Measurements from ENCODE around the gene PTPRG. TPM values are rescaled to one million over a fixed set of nuclear protein-coding genes. Genes with fewer than 3 reads are reported as not detected.

Gene PTPRG
- total RNA-seq, 1 donor from 2014 or later, result 77.2 TPM

DNA sequence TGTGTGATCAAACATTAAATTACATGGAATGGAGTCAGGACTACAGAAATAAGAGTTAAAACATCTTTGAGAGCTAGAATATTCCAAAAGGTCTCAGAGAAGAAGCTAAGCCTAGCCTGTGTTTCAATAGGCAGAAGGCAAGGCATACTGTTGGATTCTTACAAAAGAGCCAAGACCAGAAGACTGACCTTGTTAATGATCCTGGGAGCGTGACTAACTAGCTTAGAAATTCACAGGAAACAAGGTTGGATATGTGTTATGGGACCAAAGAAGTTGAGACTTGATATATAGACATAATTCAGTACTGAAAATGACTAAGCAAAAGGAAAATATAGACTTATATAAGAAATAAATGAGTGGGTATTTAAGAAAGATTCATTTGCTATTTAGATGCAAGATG lies 761.9 kb downstream of the PTPRG start:
- TF ChIP-seq, protein P1, sequence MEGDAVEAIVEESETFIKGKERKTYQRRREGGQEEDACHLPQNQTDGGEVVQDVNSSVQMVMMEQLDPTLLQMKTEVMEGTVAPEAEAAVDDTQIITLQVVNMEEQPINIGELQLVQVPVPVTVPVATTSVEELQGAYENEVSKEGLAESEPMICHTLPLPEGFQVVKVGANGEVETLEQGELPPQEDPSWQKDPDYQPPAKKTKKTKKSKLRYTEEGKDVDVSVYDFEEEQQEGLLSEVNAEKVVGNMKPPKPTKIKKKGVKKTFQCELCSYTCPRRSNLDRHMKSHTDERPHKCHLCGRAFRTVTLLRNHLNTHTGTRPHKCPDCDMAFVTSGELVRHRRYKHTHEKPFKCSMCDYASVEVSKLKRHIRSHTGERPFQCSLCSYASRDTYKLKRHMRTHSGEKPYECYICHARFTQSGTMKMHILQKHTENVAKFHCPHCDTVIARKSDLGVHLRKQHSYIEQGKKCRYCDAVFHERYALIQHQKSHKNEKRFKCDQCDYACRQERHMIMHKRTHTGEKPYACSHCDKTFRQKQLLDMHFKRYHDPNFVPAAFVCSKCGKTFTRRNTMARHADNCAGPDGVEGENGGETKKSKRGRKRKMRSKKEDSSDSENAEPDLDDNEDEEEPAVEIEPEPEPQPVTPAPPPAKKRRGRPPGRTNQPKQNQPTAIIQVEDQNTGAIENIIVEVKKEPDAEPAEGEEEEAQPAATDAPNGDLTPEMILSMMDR (conservative IDR thresholded peaks at IDR 0.05), result no peak
- Mint-ChIP-seq H3K4me3 (no peak overlapping the region), H3K36me3 (no peaks in the 10 kb centered on the region), H3K4me1 (ENCODE audit: unreplicated experiment) (peaks cover 18% of the 10 kb centered on the region), H3K27ac (no peak overlapping the region), H3K9me3 (peaks cover 6% of the 10 kb centered on the region), H3K27me3 (no peaks in the 10 kb centered on the region)
- no peak for DNase-seq (ENCODE audit: extremely low spot score, unreplicated experiment)

DNA sequence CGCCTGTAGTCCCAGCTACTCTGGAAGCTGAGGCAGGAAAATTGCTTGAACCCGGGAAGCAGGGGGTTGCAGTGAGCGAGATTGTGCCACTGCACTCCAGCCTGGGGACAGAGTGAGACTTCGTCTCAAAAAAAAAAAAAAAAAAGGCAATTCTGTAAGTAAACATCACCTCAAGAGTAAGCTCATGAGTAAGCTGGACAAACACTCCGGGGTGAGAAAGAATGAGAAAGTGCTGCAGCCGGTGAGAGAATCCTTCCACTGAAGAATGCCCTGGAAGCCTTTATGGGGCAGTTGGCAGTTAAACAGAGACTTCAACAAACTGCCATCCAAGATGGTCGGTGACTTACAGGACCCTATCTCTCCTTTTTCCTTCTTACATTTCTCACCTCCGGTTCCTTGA lies 764.5 kb downstream of the PTPRG start:
- TF ChIP-seq, protein P1 (conservative IDR thresholded peaks at IDR 0.05), result no peak
- no peak for DNase-seq (ENCODE audit: extremely low spot score, unreplicated experiment)
- Mint-ChIP-seq H3K27ac (no peak overlapping the region), H3K36me3 (no peaks in the 10 kb centered on the region), H3K27me3 (no peaks in the 10 kb centered on the region), H3K4me3 (no peak overlapping the region), H3K4me1 (ENCODE audit: unreplicated experiment) (no peaks in the 10 kb centered on the region), H3K9me3 (no peaks in the 10 kb centered on the region)

DNA sequence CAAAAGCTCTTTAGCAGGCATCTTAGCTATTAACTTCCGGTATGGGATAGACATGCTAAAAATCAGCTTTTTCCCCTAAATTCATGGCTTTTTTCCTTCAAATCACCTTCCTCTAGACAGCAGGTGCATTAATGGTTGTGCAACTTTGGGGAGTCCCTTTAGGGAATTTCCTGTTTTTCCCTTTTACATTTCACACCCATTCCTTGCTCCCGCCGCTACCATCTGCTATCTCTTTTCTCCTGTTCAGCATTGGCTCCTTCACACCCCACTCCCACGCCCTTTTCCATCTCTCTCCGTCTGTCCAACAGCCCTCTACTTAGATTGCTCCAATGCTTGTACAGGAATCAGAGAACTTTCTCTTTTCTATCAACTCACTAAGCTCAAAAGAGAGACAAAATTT lies 768.6 kb downstream of the PTPRG start:
- DNase-seq (ENCODE audit: extremely low spot score, unreplicated experiment), result no peak
- Mint-ChIP-seq H3K36me3 (no peaks in the 10 kb centered on the region), H3K27me3 (no peaks in the 10 kb centered on the region), H3K27ac (no peak overlapping the region), H3K4me3 (no peak overlapping the region), H3K4me1 (ENCODE audit: unreplicated experiment) (no peaks in the 10 kb centered on the region), H3K9me3 (no peaks in the 10 kb centered on the region)
- TF ChIP-seq, protein P1 (conservative IDR thresholded peaks at IDR 0.05), result no peak

DNA sequence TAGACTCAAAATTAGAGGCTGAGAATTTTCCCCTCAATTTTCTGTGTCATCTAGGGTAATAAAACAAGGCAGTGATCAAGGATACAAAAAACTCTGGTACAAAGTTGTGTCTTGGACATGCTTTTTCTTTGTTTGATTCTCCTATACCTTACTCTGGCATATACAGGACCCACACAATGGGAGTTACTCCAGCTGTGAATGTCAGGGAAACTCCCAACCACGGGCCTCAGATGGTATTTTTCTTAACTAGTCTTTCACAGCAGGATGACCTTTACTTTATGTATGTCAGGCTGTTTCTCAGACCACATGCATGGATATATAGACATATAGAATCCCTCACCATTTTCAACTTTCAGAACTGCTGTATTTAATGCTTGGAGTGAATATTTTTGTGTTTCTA lies 770.6 kb downstream of the PTPRG start:
- TF ChIP-seq, protein P1 (conservative IDR thresholded peaks at IDR 0.05), result no peak
- no peaks in the 10 kb centered on the region for H3K4me1 Mint-ChIP-seq (ENCODE audit: unreplicated experiment)

DNA sequence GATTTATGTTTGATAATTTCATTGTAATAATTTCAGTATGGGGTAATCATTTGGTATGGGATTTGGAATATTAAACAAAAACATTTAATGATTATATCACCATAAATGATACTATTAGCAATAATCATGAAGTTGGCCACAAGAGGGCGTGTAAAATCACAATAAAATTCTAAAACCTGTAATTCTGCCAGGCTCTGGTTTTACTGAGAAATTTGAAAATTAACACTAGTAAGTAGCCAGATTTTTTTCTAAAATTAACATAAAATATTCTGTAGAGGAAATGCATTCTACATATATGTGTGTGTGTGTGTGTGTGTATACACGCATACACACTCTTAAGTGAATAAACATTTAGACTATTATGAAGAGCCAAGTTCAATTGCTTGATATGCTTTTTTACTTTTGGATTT lies 771.5 kb downstream of the PTPRG start:
- Mint-ChIP-seq H3K27ac (no peak overlapping the region), H3K27me3 (no peaks in the 10 kb centered on the region), H3K36me3 (no peaks in the 10 kb centered on the region), H3K4me3 (no peak overlapping the region), H3K4me1 (ENCODE audit: unreplicated experiment) (no peaks in the 10 kb centered on the region), H3K9me3 (no peaks in the 10 kb centered on the region)
- DNase-seq (ENCODE audit: extremely low spot score, unreplicated experiment), result no peak
- TF ChIP-seq, protein P1 (conservative IDR thresholded peaks at IDR 0.05), result peak; percentile 91

More for the DNA sequence above, 770.6 kb downstream of the PTPRG start:
- Mint-ChIP-seq H3K27me3 (no peaks in the 10 kb centered on the region), H3K9me3 (no peaks in the 10 kb centered on the region), H3K27ac (no peak overlapping the region), H3K4me3 (no peak overlapping the region), H3K36me3 (no peaks in the 10 kb centered on the region)
- DNase-seq (ENCODE audit: extremely low spot score, unreplicated experiment), result no peak

DNA sequence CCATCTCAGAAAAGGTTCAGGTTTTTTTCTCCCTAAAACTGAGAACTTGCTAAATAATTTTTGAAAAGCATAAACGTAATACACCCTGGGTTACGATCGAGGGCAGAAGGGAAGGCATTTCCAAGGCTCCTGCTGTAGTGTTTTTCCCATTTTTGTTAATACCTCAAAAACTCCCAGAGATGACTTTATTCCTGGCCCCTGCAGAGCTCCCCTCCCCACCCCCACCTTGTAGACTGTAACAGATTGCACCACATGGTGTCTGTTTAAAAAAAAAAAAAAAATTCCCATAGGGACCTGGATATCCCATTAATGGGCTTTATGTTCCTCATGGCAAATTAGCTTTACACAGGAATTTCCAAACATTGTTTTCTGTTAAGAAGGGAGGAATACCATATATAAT lies 773.8 kb downstream of the PTPRG start:
- no peaks in the 10 kb centered on the region for H3K27me3 Mint-ChIP-seq
- no peaks in the 10 kb centered on the region for H3K4me1 Mint-ChIP-seq (ENCODE audit: unreplicated experiment)
- DNase-seq (ENCODE audit: extremely low spot score, unreplicated experiment), result no peak
- no peak overlapping the region for H3K4me3 Mint-ChIP-seq
- no peaks in the 10 kb centered on the region for H3K36me3 Mint-ChIP-seq
- TF ChIP-seq, protein P1 (conservative IDR thresholded peaks at IDR 0.05), result no peak
- no peaks in the 10 kb centered on the region for H3K9me3 Mint-ChIP-seq
- H3K27ac Mint-ChIP-seq, result no peak overlapping the region

Data from type B pancreatic cell (in vitro differentiated cells).